GM18519 (cell line): Measurements from ENCODE around the gene BTNL3.
"Not testable (repeated sequence)": the region's sequence is repeated elsewhere in the genome, so short reads cannot be mapped to it uniquely, and the experiment has no call there.

Experiments used
- ATAC-seq: cut with Tn5 transposase; IDR thresholded peaks from one replicate; pipeline ENCODE4 v1.9.1; 2021; ENCODE audit warnings: mild to moderate bottlenecking, moderate library complexity; ENCODE audit not compliant: unreplicated experiment, low FRiP score

BTNL3 gene

GRCh38 chr5:181045316-181045715, 56.7 kb downstream of the BTNL3 start:
- no peak for ATAC-seq

GRCh38 chr5:181045857-181046256, 57.2 kb downstream of the BTNL3 start:
- ATAC-seq, result not testable (repeated sequence)

DNA sequence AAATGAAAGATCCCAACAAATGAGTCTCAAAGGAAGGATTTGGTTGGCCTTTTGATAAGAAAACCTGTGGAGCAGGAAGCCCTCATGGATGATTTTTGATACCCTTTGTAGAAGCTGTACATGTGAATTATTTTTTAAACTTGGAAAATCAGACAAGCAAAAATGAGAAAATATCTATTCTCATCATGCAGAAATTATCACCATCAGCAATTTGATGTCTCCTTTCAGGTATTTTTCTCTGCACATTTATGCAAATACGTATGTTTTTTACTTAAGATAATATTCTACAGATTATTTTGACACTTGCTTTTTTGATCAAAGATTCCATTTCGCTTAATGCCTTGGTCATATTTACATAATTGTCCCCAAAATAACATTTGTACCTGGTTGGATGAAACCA, 58.6 kb downstream of the BTNL3 start:
- ATAC-seq, result no peak

DNA sequence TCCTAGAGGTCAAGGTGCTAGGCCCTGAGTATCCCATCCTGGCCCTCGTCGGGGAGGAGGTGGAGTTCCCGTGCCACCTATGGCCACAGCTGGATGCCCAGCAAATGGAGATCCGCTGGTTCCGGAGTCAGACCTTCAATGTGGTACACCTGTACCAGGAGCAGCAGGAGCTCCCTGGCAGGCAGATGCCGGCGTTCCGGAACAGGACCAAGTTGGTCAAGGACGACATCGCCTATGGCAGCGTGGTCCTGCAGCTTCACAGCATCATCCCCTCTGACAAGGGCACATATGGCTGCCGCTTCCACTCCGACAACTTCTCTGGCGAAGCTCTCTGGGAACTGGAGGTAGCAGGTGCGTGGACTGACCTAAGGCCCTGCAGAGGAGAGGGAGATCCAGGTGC, 59.3 kb downstream of the BTNL3 start:
- no peak for ATAC-seq

DNA sequence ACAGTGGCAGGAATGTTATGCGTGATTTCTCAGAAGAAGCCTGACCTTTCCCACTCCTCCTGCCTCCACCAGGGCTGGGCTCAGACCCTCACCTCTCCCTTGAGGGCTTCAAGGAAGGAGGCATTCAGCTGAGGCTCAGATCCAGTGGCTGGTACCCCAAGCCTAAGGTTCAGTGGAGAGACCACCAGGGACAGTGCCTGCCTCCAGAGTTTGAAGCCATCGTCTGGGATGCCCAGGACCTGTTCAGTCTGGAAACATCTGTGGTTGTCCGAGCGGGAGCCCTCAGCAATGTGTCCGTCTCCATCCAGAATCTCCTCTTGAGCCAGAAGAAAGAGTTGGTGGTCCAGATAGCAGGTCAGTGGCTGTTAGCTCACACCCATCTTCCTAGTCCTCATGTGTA, 61.4 kb downstream of the BTNL3 start:
- no peak for ATAC-seq

GRCh38 chr5:181051841-181052671, 63.4 kb downstream of the BTNL3 start:
- ATAC-seq, result no peak

DNA sequence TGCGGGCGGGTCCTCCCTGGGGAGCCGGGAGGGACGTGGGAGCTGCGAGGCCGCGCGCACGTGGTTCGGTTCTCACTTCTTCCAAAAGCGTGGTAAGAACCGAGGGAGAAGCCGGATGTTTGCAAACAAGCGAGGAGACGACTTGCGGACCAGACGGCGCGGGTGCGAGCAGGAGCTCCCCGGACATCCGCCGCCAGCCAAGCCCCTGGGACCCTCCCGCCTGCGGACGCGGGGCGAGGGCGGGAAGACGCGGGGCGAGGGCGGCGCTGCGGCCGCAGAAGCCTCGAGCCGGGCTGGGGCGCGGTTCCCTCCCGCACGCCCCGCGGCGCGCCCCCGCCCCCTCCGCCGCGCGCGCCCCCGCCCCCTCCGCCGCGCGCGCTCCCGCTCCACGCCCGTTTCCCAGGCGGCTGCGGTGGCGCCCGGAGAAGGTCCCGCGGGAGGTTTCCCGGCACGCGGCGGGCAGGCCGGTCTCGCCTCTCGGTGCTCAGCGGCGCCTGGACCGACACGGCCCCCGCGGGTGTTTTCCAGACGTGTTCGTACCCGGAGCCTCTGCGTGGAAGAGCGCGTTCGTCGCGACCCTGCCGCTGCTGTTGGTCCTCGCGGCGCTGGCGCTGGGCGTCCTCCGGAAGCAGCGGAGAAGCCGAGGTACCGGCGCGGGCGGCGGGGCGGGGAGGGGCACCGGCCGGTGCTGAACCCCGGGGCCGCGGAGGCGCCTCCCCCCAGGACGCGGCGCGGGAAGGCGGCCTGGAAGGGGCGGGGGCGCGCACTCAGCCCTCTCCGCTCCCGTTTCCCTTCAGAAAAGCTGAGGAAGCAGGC, 64.2 kb downstream of the BTNL3 start:
- ATAC-seq, result no peak

DNA sequence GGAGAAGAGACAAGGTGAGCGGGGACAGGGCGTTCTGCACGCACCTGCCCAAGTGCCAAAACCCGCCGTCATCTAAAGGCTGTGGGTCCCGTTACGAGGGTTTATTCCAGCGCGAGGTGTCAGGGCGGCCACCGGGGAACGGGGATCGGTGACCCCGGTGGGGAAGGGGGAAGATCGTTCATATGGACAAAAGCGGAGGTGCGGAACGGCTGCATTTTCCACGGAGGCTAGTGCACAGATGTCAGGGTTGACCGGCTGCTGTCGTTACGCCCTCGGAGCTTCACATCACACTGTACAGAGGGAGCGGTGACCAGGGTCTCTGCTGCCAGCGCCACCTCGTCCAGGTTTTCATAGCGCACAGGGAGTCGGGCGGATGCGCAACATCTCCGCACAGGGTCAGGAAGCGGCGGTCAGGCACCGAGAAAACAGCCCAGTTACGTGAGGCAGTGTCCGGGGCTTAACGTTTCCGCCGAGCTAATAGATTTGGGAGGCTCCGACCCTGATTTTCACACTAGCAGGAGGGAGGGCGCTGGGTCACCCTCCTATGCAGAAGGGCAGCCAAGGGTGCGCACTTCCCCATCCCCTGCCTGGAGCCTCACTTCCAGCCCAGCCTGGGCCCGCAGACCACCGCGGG, 65.0 kb downstream of the BTNL3 start:
- ATAC-seq, result no peak

DNA sequence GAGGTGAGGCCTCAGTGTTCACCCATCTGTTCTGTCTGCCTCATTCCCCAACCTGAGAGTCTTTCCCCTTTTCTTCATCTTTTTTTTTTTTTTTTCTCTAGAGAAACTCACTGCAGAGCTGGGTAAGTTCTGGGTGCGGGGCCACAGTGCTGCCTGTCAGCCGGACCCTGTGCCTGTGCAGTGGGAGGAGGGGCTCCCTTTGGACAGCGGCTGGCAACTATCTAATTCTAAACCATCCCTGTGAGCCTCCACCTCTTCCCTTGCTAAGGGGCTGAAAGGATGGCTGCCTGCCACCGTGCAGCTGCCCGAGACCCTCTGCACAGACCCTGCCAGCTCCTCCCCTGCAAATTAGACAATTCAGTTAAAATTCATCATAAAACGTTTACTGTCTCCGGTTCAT, 65.5 kb downstream of the BTNL3 start:
- ATAC-seq, result no peak

DNA sequence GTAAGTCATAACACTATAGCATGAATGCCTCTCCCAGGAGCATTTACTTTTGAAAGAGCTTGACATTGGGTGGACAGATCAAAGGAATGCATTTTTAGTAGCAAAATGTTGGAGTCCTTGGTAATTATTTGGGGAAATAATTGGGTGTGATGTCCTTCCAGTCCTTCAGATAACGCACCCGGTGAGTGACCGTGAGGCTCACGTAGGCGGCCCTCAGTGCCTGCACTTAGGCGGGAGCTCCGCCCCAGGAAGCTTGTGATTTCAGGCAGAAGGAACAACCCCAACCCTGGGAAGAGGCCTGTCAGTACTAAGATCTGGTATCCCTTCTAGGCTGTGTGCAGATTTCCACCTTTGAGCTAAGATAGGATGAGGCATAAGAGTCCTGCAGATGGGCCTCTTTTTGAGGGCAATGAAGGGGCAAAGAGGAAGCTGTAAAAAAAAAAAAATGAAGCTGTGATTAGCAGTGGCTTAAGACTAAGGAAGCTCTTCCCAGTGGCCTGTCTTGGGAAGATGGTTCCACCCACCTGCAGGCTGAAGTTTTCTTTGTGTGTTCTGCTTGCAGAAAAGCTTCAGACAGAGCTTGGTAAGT, 66.3 kb downstream of the BTNL3 start:
- ATAC-seq, result no peak
